Measurements from ENCODE around the gene PRKAR1A.

- TF ChIP-seq CTCF (IDR thresholded peaks at IDR 0.05; ENCODE audit: low read depth, low read length, poor library complexity, severe bottlenecking) (no peak), EZH2phosphoT487 (IDR thresholded peaks at IDR 0.05; ENCODE audit: borderline replicate concordance, low read length) (no peak)
Measured at GRCh38 chr17:68588362-68588761, 76.1 kb downstream of the PRKAR1A start.

All from DOHH2 (cell line).